HepG2 (cell line): ENCODE data around the gene REEP3. TPM values are rescaled to one million over a fixed set of nuclear protein-coding genes. Genes with fewer than 3 reads are reported as not detected.

Experiments used
- ATAC-seq: fragments of 200-7000 bp; cut with Tn5 transposase; 3 replicates; pipeline ENCODE4 v1.9.1; 2020; ENCODE audit warnings: mild to moderate bottlenecking, moderate library complexity
- BruUV-seq: library from RNA; stranded (reverse); fragments of 400-500 nt; replicated peaks from 2 replicates; lab custom pipeline; 2021; lab: Mats Ljungman, UMichigan
- CTCF ChIA-PET: fragments of 300-600 bp; formaldehyde crosslinking; extraction: SDS; loops from one replicate; lab custom pipeline; 2021; ENCODE audit warnings: low total read pairs, inconsistent platforms, low intra/inter-chr PET ratio; lab: Yijun Ruan, JAX
- POLR2A ChIA-PET: fragments of 350-600 bp; sonication (Branson Sonifier 250); formaldehyde crosslinking; loops from one replicate; lab custom pipeline; 2020; ENCODE audit warnings: antibody characterized with exemption, inconsistent platforms; lab: Yijun Ruan, JAX
- DNase-seq: peaks from one replicate; pipeline ENCODE4 v3.0.0-alpha.2; 2015; ENCODE audit warnings: low spot score
- FAIRE-seq: peaks from 3 replicates; lab custom pipeline; 2011; peaks lifted over from hg19 to GRCh38; lab: Jason Lieb, UNC
- H2AFZ ChIP-seq: one replicate; pipeline ENCODE4 v1.6.1; 2011; ENCODE audit warnings: low read length, inconsistent platforms
- H3K27ac ChIP-seq: fragments of 300-600 bp; 3 replicates; pipeline ENCODE4 v1.8.0; 2011; ENCODE audit warnings: mixed run types, mild to moderate bottlenecking, mixed read lengths, low read length, inconsistent platforms; ENCODE audit not compliant: insufficient read depth; ENCODE audit errors: extremely low read length
- H3K27me3 ChIP-seq, 2 experiments: fragments of 200-600 bp in 1 of 2; 2 replicates in 1 of 2; 3 replicates in 1 of 2; pipeline versions ENCODE4 v1.6.0 to v1.8.0; 2011; ENCODE audit warnings: low read length in 2 of 2, mild to moderate bottlenecking in 2 of 2, moderate library complexity in 2 of 2, inconsistent platforms in 1 of 2; ENCODE audit not compliant: insufficient read depth in 2 of 2, control insufficient read depth in 1 of 2
- H3K36me3 ChIP-seq, 2 experiments: fragments of 200-600 bp in 1 of 2; replicated peaks in 1 of 2; 2 replicates in 1 of 2; 3 replicates in 1 of 2; pipeline versions ENCODE4 v1.5.1 to v1.8.0; 2011; ENCODE audit warnings: low read length in 2 of 2, inconsistent platforms in 1 of 2; ENCODE audit not compliant: insufficient read depth in 2 of 2, control insufficient read depth in 1 of 2
- H3K4me1 ChIP-seq: 2 replicates; pipeline ENCODE4 v1.5.1; 2012; ENCODE audit warnings: low read length, inconsistent platforms; ENCODE audit not compliant: insufficient read depth
- H3K4me2 ChIP-seq: 2 replicates; pipeline ENCODE4 v1.6.0; 2011; ENCODE audit warnings: low read depth, low read length, inconsistent platforms
- H3K4me3 ChIP-seq, 3 experiments: fragments of 200-600 bp in 1 of 3; sonication (generic), shearing (Covaris generic) in 1 of 3; replicated peaks in 1 of 3; 2 replicates each; pipeline ENCODE4 v1.5.1; 2011 to 2016; ENCODE audit warnings: low read length in 3 of 3, inconsistent platforms in 2 of 3, low read depth in 2 of 3, mild to moderate bottlenecking in 2 of 3, control low read depth in 1 of 3, mixed read lengths in 1 of 3; ENCODE audit not compliant: insufficient read depth in 1 of 3
- H3K79me2 ChIP-seq: one replicate; pipeline ENCODE4 v1.6.1; 2011; ENCODE audit warnings: low read length, inconsistent platforms; ENCODE audit not compliant: insufficient read depth
- H3K9ac ChIP-seq: 2 replicates; pipeline ENCODE4 v1.6.0; 2011; ENCODE audit warnings: mild to moderate bottlenecking, low read depth, low read length, inconsistent platforms; ENCODE audit not compliant: insufficient read depth
- H3K9me3 ChIP-seq: 2 replicates; pipeline ENCODE4 v1.5.1; 2012; ENCODE audit warnings: mild to moderate bottlenecking, low read length
- H4K20me1 ChIP-seq: 2 replicates; pipeline ENCODE4 v1.6.0; 2011; ENCODE audit warnings: inconsistent platforms, mild to moderate bottlenecking, low read length, moderate library complexity; ENCODE audit not compliant: insufficient read depth
- AGO1 ChIP-seq: fragments of 200-400 bp; formaldehyde crosslinking; IDR thresholded peaks from 2 replicates; pipeline ENCODE4 v1.6.1; 2017; ENCODE audit warnings: mild to moderate bottlenecking, low read depth, low read length, moderate library complexity; ENCODE audit not compliant: poor library complexity, severe bottlenecking
- CSRNP2 ChIP-seq: sonication (generic); formaldehyde crosslinking; conservative IDR thresholded peaks from 2 replicates; pipeline ENCODE4 v1.8.0; 2022; ENCODE audit warnings: low read depth, missing genetic modification reagents
- GRHL1 ChIP-seq: sonication (generic); formaldehyde crosslinking; conservative IDR thresholded peaks from 2 replicates; pipeline ENCODE4 v1.8.0; 2022; ENCODE audit warnings: missing genetic modification reagents
- MTA3 ChIP-seq: sonication (generic); formaldehyde crosslinking; IDR thresholded peaks from 2 replicates; pipeline ENCODE4 v1.4.0; 2020; ENCODE audit warnings: missing genetic modification reagents
- PHB2 ChIP-seq: fragments of 450-650 bp; IDR thresholded peaks from 2 replicates; pipeline ENCODE4 v1.6.1; 2018; ENCODE audit not compliant: partially characterized antibody
- PHF8 ChIP-seq: sonication (generic); formaldehyde crosslinking; IDR thresholded peaks from 2 replicates; pipeline ENCODE4 v1.5.0; 2020; ENCODE audit warnings: missing genetic modification reagents
- PRDM15 ChIP-seq: sonication (generic); formaldehyde crosslinking; IDR thresholded peaks from 2 replicates; pipeline ENCODE4 v1.4.0; 2020; ENCODE audit warnings: missing genetic modification reagents
- TOE1 ChIP-seq: sonication (generic); formaldehyde crosslinking; IDR thresholded peaks from 2 replicates; pipeline ENCODE4 v1.4.0; 2020; ENCODE audit warnings: mild to moderate bottlenecking, missing genetic modification reagents
- ZBTB4 ChIP-seq: sonication (generic); formaldehyde crosslinking; IDR thresholded peaks from 2 replicates; pipeline ENCODE4 v1.4.0; 2020; ENCODE audit warnings: missing genetic modification reagents, mild to moderate bottlenecking, borderline replicate concordance
- ZNF264 ChIP-seq: sonication (generic); formaldehyde crosslinking; IDR thresholded peaks from 2 replicates; pipeline ENCODE4 v1.4.0; 2020; ENCODE audit warnings: missing genetic modification reagents
- ZNF484 ChIP-seq: sonication (generic); formaldehyde crosslinking; IDR thresholded peaks from 2 replicates; pipeline ENCODE4 v1.5.1; 2020; ENCODE audit warnings: mild to moderate bottlenecking, low read depth, missing genetic modification reagents, borderline replicate concordance
- WGBS: methylation state at CpG from one replicate; pipeline ENCODE4 v1.1.6; 2017; ENCODE audit warnings: low lambda C conversion rate; 5-methylcytosine and 5-hydroxymethylcytosine counted together
- in situ Hi-C: cut with HindIII; loops from 2 replicates; pipeline ENCODE4 v1.10.0; 2017; ENCODE audit warnings: low pct_unique_long_range_greater_than_20kb; ENCODE audit not compliant: extremely low pct_ligation_motif_present
- intact Hi-C: fragments of 100-400 bp; cut with micrococcal nuclease; formaldehyde crosslinking; loops from one replicate; pipeline ENCODE4 v1.10.0; 2022; ENCODE audit not compliant: unreplicated experiment
- polyA plus RNA-seq, 8 experiments: library from polyadenylated mRNA; depleted of rRNA in 3 of 8; stranded (reverse) in 7 of 8; unstranded in 1 of 8; fragments of >200 nt; fragmentation: Illumina TruSeq in 4 of 8; extraction: Trizol in 4 of 8; gene quantifications; 2 replicates each; pipeline versions ENCODE4 v1.2.1 to v1.2.3, GENCODE V29; 2011 to 2016; ENCODE audit warnings: low read depth in 4 of 8, missing spikeins in 1 of 8, mixed read lengths in 1 of 8; ENCODE audit not compliant: insufficient read depth in 1 of 8
- total RNA-seq, 5 experiments: library from RNA; depleted of rRNA; stranded (reverse); fragments of >200 nt; fragmentation: Illumina TruSeq; extraction: Trizol; gene quantifications; 2 replicates each; pipeline ENCODE4 v1.2.3, GENCODE V29; 2016; ENCODE audit warnings: low read depth in 1 of 5

The REEP3 gene
- total and polyA plus RNA-seq, 2 of the 13 experiments (the other 11 are each of a cell fraction or from before 2014, with no cell fraction given): 7.1 to 31.4 TPM

- TF ChIP-seq CSRNP2 (CRISPR knock-in tag) (no peak), GRHL1 (CRISPR knock-in tag) (no peak), PRDM15 (CRISPR knock-in tag) (no peak), MTA3 (CRISPR knock-in tag) (no peak)
These were observed 22.4 kb downstream of the REEP3 start (continued) for GRCh38 chr10:63543576-63543962.

GRCh38 chr10:63544418-63544817 is 23.2 kb downstream of the REEP3 start:
- peaks cover 9% of the 10 kb centered on the region for H3K79me2 ChIP-seq
- no peak overlapping the region for H3K4me3 ChIP-seq
- H3K9me3 ChIP-seq: no peaks in the 10 kb centered on the region
- 100% methylated on average over 1 of the region's 1 CpG for WGBS
- no peaks in the 10 kb centered on the region for H4K20me1 ChIP-seq
- no peak for DNase-seq
- in situ Hi-C loops (no loop called here), intact Hi-C loops (no loop called here)
- no peak for FAIRE-seq
- ATAC-seq: no peak
- ChIA-PET POLR2A (no interaction called here), CTCF (no interaction called here)
- H3K9ac ChIP-seq: no peak overlapping the region
- no peaks in the 10 kb centered on the region for H3K36me3 ChIP-seq
- H3K27me3 ChIP-seq: no peaks in the 10 kb centered on the region
- H3K27ac ChIP-seq: no peak overlapping the region
- no peak overlapping the region for H2AFZ ChIP-seq
- H3K4me2 ChIP-seq: no peak overlapping the region
- H3K4me1 ChIP-seq: peaks cover 13% of the 10 kb centered on the region
- BruUV-seq: no TSS peak
- no peak for TF ChIP-seq ZNF264 (CRISPR knock-in tag)
- TF ChIP-seq ZBTB4 (CRISPR knock-in tag): no peak
- TF ChIP-seq PHF8: no peak
- TF ChIP-seq AGO1: no peak
- no peak for TF ChIP-seq ZNF484 (CRISPR knock-in tag)
- TF ChIP-seq TOE1 (CRISPR knock-in tag): no peak
- TF ChIP-seq PHB2: no peak
